Fibroblast of the aortic adventitia (primary cell): Measurements from ENCODE around the gene ACAA2. TPM values are rescaled to one million over a fixed set of nuclear protein-coding genes. Genes with fewer than 3 reads are reported as not detected.
"Not testable (repeated sequence)": the region's sequence is repeated elsewhere in the genome, so short reads cannot be mapped to it uniquely, and the experiment has no call there.

ENCODE experiments used
- DNase-seq: peaks from one replicate; pipeline ENCODE4 v3.0.0-alpha.2; 2010; ENCODE audit warnings: low read depth
- H3K4me3 ChIP-seq: 2 replicates; pipeline ENCODE4 v1.5.1; 2011; ENCODE audit warnings: low read depth, mild to moderate bottlenecking, control low read depth, low read length, moderate library complexity
- CTCF ChIP-seq: IDR thresholded peaks from 2 replicates; pipeline ENCODE4 v1.5.1; 2011; ENCODE audit warnings: mild to moderate bottlenecking, low read length, control low read depth, inconsistent platforms; ENCODE audit not compliant: insufficient read depth
- total RNA-seq: library from RNA; depleted of rRNA; stranded (reverse); fragments of >200 nt; gene quantifications from 2 replicates; pipeline ENCODE4 v1.2.3, GENCODE V29; 2012; ENCODE audit warnings: low replicate concordance

The ACAA2 gene
- total RNA-seq, 1 donor, result 56.8 TPM

- peak overlapping the region; percentile 88 for H3K4me3 ChIP-seq
- peak; percentile 66 for DNase-seq
- no peak for TF ChIP-seq CTCF
Measured at GRCh38 chr18:49814147-49814499, 790 bp upstream of the ACAA2 start.

- TF ChIP-seq CTCF, result no peak
- DNase-seq, result peak; percentile 41
- peak overlapping the region; percentile 88 for H3K4me3 ChIP-seq
Measured at GRCh38 chr18:49813069-49813318, 339 bp downstream of the ACAA2 start.

- peak; percentile 43 for DNase-seq
- peak overlapping the region; percentile 88 for H3K4me3 ChIP-seq
- no peak for TF ChIP-seq CTCF
Measured at GRCh38 chr18:49812286-49813068, 856 bp downstream of the ACAA2 start.

GRCh38 chr18:49811151-49811938 lies 2.0 kb downstream of the ACAA2 start:
- peak overlapping the region; percentile 10 for H3K4me3 ChIP-seq
- TF ChIP-seq CTCF, result no peak
- no peak for DNase-seq

- not testable (repeated sequence) for H3K4me3 ChIP-seq, DNase-seq
Measured at GRCh38 chr18:49808553-49809191, 4.7 kb downstream of the ACAA2 start.

- H3K4me3 ChIP-seq, result no peak overlapping the region
- no peak for DNase-seq
- no peak for TF ChIP-seq CTCF
Measured at GRCh38 chr18:49804096-49804495, 9.2 kb downstream of the ACAA2 start.

- no peak for TF ChIP-seq CTCF
- no peak overlapping the region for H3K4me3 ChIP-seq
- no peak for DNase-seq
Measured at GRCh38 chr18:49802623-49803022, 10.7 kb downstream of the ACAA2 start.

- not testable (repeated sequence) for DNase-seq
Measured at GRCh38 chr18:49800491-49800890, 12.8 kb downstream of the ACAA2 start.

GRCh38 chr18:49799806-49800205 lies 13.5 kb downstream of the ACAA2 start:
- not testable (repeated sequence) for H3K4me3 ChIP-seq

More at GRCh38 chr18:49800491-49800890, 12.8 kb downstream of the ACAA2 start:
- not testable (repeated sequence) for H3K4me3 ChIP-seq

More at GRCh38 chr18:49799806-49800205, 13.5 kb downstream of the ACAA2 start:
- DNase-seq, result not testable (repeated sequence)
